ENCODE results near the gene TEDC2.
"Not testable (repeated sequence)": the region's sequence is repeated elsewhere in the genome, so short reads cannot be mapped to it uniquely, and the experiment has no call there.

TEDC2 gene

GRCh38 chr16:2459647-2460390, at the start of gene TEDC2:
Gene TEDC2 (plus strand): TSS chr16:2460109. CDS start chr16:2460145, 36 bp downstream.
- DNase-seq: peak; percentile 97

GRCh38 chr16:2415085-2415484, 44.8 kb upstream of the TEDC2 start:
- DNase-seq: no peak

DNA sequence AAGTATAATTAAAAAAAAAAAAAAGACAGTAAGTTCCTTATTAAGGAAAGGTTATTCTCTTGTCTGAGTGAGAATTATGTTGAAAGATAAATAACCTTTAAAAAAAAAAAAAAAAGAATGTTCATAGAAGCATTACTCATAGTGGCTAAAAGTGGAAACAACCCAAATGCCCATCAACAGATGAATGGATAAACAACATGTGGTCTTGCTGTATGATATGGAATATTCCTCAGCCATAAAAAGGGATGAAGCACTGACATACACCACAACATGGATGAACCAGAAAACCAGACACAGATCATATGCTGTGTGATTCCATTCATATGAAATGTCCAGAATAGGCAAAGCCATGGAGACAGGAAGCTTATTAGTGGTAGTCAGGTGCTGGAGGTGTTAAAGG, 39.9 kb upstream of the TEDC2 start:
- DNase-seq: no peak

DNA sequence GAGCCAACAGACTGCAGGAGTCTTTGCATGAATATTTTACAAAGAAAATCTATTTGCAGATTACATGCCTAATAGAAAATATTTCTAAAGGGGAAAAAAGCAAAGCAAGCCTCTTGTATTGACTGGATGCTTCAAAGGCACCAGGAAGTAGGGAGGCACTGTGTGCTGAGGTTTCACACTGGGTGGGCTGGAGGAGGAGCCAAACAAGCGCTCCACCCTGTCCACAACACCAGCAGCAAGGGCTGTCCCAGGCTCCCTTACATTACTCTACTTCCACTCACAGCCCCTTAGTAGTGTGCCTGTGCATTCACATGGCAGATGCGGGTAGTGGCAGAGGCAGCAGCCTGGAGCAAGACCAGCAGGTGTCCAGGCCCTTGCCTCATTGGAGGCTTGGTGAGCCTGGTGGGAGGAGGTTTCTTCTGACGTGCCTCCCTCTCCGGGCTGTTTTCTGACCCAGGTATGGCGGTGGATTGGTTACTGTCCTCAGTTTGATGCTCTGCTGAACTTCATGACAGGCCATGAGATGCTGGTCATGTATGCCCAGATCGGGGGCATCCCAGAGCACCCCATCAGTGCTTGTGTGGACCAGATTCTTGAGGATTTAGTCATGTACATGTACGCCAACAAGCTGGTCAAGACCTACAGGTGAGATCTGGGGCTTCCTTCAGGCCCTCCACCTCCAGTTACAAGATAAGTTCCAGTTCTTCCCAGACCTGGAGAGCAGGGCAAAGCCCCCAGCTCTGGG, 37.6 kb upstream of the TEDC2 start:
- no peak for DNase-seq

- DNase-seq: no peak
These were observed 35.6 kb upstream of the TEDC2 start for GRCh38 chr16:2424061-2425007.

- DNase-seq: no peak
These were observed 34.8 kb upstream of the TEDC2 start for GRCh38 chr16:2425008-2425518.

DNA sequence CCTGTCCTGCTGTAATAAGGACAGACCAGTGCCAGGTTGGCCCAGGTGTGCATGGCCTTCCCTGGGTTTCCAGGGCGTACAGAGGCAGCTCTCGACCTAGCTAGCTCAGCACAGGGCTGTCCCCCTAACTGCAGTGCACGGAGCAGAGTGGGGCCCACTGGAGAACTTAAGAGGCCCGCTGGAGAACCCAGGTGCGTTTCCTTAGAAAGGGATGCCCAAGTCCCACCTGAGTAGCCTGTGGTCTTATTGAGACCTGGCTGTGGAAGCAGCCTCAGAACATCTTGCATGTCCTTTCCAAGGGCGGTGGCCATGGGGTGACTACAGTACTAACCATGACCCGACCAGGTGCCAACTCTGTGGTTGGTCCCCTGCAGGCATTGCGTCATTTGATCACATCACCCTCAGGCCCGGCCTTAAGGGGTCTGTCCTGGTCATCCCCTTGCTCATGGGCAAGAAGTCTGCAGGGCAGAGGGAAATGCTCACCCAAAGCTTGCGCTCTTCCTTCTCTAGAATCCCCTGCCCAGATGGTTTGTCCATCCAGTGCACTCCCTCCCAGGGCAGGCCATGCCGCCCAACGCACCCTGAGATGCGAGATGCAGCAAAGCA, 34.0 kb upstream of the TEDC2 start:
- DNase-seq: no peak

GRCh38 chr16:2426941-2427361, 33.0 kb upstream of the TEDC2 start:
- no peak for DNase-seq

DNA sequence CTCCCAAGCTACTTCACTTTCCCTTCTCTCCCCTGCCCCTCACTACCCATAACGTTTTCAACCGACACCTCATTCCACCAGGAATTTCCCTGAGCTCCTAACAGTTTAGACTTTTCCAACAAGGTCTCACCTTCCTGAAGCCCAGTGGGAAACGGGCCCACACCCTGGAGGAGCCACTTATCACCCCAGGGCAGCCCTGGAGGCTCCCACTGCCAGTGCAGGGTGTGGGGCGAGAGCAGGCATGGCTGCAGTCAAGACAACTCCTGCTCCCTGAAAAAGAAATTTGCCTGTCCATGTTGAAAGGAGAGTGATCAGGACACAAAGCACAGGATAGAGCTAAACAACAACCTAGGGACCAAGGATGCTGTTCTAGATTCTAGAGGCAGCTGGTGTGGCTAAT, 32.4 kb upstream of the TEDC2 start:
- DNase-seq: no peak

DNA sequence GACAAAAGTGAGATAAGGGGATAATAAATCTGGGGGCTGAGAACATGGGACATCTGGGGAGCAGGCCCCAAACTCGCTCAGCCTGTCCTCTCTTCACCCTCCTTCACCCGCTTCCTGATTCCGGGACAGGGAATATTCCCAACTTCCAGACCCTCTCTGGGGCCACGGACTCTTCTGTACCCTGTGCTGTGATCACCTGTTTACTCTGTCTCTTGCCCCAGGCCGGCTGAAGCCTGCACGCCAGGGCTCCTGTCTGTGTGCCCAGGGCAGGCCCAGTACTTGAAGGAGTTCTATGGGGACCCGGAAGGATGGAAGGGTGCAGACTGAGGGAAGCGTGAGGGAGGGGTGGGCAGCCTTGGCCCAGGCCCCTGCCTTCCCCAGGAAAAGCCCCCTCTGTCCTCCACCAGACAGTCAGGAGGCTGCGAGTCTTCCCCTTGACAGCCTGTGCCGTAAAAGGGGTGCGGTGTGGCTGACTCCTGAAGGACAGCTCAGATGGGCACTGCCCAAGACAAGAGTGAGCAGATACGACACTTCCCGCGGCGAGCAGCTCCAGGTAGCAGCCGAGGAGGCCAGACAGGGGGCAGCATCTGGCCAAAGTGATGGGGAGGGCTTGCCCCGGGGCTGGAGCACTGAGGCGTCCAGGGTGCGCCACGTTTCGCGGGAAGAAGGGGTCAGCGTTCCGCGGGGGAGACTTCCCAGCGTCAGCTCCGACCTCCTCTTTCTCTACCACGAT, 31.7 kb upstream of the TEDC2 start:
- peak in 1 of 2 donors; percentile 24 for DNase-seq

GRCh38 chr16:2428784-2429033, 31.2 kb upstream of the TEDC2 start:
- no peak for DNase-seq

GRCh38 chr16:2429034-2429770, 30.7 kb upstream of the TEDC2 start, which contains the start of gene CCNF:
Gene CCNF (plus strand): TSS chr16:2429447. CDS start chr16:2429482, 35 bp downstream.
- DNase-seq: peak; percentile 97 to 98

DNA sequence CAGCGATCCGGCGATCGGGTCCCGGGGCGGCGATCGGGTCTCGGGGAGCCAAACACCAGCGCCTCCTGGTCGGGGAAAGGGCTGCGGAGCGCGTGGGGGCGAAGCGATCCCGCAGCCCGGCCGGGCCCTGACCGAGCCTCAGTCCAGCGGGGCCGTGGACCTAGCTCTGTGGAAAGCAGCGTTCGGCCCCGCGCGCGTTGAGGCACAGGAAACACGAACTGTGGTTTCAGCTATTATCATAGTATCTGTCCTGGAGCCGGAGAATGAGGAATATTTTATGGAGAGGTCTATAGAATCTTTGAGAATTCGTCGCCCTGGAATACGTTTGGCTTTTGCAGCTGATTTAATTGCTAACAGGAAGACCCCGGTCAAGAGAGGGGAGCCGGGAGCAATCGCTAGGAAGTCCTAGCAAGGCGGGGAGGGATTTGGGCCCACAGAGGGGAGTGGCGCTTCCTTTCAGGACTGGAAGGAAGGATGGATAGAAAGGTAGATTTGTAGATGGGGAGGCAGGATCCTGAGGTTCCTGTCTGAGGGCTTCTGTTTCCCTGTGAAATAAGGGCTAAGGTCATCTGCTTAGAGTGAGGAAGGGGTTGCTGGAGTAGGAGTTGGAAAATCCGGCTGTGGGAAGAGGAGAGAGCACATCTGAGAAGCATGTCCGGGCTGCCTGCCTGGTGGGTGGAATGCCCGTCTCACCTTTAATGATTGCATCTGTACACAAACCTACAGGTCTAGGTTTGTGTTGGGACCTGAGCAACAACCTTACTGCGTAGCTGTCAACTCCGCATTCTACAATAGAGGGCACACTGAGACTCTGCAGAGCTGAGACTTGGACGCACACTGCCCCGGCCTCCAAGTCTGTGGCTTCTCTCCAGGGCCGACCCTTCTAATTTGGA, 29.9 kb upstream of the TEDC2 start:
- peak; percentile 17 to 23 for DNase-seq

DNA sequence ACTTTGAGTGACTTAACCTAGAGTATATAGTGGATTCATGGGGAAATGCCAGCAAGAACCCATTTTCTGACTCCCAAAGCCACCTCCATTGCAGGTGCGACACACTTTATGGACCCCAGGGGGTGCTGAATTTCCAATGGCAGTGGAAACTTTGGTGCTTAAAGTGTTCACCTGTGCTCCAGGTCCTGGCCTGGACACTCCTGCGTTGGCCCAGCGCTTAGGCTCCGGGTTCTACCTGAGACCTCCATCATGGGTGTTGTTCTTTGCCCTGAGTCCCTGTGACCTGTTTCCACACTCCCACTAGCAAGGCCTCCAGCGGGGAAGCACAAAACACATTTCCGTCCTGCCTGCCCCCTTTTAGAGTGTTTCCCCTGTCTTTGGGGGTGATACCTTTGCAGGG, 27.6 kb upstream of the TEDC2 start:
- no peak for DNase-seq

DNA sequence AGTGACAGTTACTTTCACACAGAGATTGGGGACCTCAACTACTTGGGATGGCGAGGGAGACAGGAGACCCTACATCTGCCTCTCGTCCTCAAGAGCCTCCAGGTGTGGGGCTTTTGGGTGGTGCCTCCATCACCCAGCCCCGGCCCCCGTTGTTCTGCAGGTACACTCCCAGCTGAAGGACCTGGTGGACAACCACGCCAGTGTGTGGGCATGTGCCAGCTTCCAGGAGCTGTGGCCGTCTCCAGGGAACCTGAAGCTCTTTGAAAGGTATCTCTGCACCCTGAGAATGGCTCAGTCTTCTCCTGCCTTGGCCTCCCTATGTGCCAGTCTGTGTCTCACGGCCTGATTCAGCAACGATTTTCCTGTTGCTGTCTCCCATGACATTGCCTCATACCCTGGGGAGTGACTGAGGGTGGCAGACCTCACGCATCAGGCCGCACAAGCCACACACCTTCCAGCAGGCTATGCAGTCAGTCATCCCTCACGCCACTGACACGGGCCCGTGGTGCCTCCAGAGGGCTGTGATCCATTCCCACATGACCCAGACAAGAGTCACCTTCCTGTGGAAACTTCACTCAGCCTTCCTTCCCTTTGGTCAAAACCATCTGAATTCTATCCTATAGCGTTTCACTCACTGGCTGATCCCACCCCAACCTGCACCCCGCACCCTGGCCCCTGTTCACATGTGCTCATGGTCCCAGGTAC, 27.0 kb upstream of the TEDC2 start:
- no peak for DNase-seq

GRCh38 chr16:2435236-2435635, 24.7 kb upstream of the TEDC2 start:
- DNase-seq: not testable (repeated sequence)

DNA sequence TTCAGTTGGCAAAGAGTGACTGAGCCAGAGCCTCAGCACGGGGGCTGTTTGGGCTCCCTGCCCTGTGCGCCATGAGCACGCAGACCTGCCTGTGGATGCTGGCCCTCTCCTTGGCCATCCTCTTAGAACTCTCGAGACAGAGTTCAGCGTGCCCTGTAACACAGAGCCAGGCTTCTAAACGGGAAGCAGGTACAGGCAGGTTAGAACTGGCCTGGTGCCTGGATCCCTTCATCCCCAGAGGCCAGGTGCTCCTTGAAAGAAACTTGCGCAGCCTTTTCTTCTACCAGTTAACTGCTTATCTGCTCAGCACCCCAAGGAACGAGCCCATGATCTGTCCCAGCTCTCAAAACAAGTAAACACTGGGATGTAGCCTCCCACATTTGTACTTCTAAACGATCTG, 23.8 kb upstream of the TEDC2 start:
- DNase-seq: no peak

GRCh38 chr16:2437032-2437790, 22.7 kb upstream of the TEDC2 start:
- no peak for DNase-seq

DNA sequence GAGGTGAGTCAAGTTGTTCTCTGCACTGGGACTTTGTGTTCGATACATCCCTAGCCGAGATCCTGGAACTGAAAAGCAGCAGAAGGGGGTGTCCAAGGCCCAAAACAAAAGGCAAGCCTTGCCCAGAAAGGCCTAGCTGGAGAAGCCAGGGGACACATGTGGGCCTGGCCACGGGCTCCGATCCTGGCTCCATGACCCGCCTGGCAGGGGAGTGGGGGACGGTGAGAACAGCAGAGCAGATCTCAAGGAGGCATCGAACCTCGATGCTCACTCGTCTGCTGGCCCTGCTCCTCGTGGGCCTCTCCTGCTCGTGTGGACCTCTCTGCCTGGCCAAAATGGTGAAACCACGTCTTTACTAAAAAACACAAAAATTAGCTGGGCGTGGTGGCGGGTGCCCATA, 21.8 kb upstream of the TEDC2 start:
- DNase-seq: no peak
